OCI-LY3 (cell line): ENCODE data around the gene SLC25A45.

Experiments
- H2AFZ ChIP-seq: fragments of 200-600, 300-600 bp; shearing (Covaris generic); 2 replicates; pipeline ENCODE4 v1.6.0; 2014; ENCODE audit warnings: antibody characterized with exemption, low read depth, low read length
- H3K27ac ChIP-seq: fragments of 200-600, 300-600 bp; sonication (generic); 2 replicates; pipeline ENCODE4 v1.5.1; 2014; ENCODE audit warnings: mild to moderate bottlenecking, low read length, moderate library complexity, mixed read lengths
- H3K27me3 ChIP-seq: fragments of 200-600, 300-600 bp; sonication (generic); 2 replicates; pipeline ENCODE4 v1.6.1; 2014; ENCODE audit warnings: low read depth, low read length, mixed read lengths
- H3K36me3 ChIP-seq: fragments of 200-600, 300-600 bp; sonication (generic); replicated peaks from 2 replicates; pipeline ENCODE3; 2014; ENCODE audit warnings: low read depth, low read length, mixed read lengths
- H3K4me1 ChIP-seq: fragments of 300-600, 200-600 bp; sonication (generic); 2 replicates; pipeline ENCODE4 v1.6.1; 2014; ENCODE audit warnings: low read length, mixed read lengths
- H3K4me2 ChIP-seq: fragments of 200-600, 300-600 bp; sonication (generic); 2 replicates; pipeline ENCODE4 v1.6.1; 2014; ENCODE audit warnings: low read length, mixed read lengths
- H3K4me3 ChIP-seq: fragments of 300-600, 200-600 bp; sonication (generic); 2 replicates; pipeline ENCODE4 v1.5.1; 2014; ENCODE audit warnings: antibody characterized with exemption, mild to moderate bottlenecking, low read length, moderate library complexity
- H3K79me2 ChIP-seq: fragments of 300-600, 200-600 bp; shearing (Covaris generic); 2 replicates; pipeline ENCODE4 v1.6.1; 2014; ENCODE audit warnings: mild to moderate bottlenecking, low read length, mixed read lengths
- H3K9ac ChIP-seq: fragments of 300-600, 200-600 bp; shearing (Covaris generic); 2 replicates; pipeline ENCODE4 v1.6.0; 2014; ENCODE audit warnings: mild to moderate bottlenecking, low read length, moderate library complexity
- H3K9me3 ChIP-seq: fragments of 200-600, 300-600 bp; shearing (Covaris generic); 2 replicates; pipeline ENCODE4 v1.6.1; 2014; ENCODE audit warnings: low read length, mixed read lengths; ENCODE audit not compliant: insufficient read depth
- H4K20me1 ChIP-seq: fragments of 200-600, 300-600 bp; sonication (generic); 2 replicates; pipeline ENCODE4 v1.6.1; 2016; ENCODE audit warnings: low read length, mixed read lengths; ENCODE audit not compliant: insufficient read depth
- CTCF ChIP-seq: fragments of 200-600, 300-600 bp; sonication (generic); IDR thresholded peaks from 2 replicates; pipeline ENCODE4 v1.5.1; 2014; ENCODE audit warnings: antibody characterized with exemption, low read length, low read depth
- EZH2phosphoT487 ChIP-seq: fragments of 200-600 bp; shearing (Covaris generic); IDR thresholded peaks from 2 replicates; pipeline ENCODE4 v1.6.1; 2018; ENCODE audit warnings: antibody characterized with exemption, mixed run types, low read depth

The SLC25A45 gene

DNA sequence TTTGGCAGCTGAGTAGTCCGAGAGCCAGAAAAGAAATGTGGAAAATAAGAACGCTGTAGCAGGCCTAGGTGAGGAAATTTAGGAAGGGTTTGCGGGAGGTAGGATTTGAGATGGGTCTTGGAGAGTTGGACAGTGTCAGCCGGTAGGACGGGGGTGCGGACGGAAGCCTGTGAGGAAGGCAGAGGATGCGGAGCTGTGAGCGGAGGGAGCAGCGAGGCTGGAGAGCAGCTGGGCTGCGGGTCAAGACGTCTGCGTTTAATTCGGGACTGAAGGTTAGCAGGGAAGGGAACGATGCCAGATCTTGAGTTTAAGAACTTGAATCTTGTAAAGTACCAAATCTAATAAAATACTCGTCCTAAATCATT, 28.6 kb downstream of the SLC25A45 start:
- H3K36me3 ChIP-seq: peaks cover 26% of the 10 kb centered on the region
- peak overlapping the region; percentile 45; the same call in 1 of the 2 replicates for H3K9ac ChIP-seq
- H4K20me1 ChIP-seq: no peaks in the 10 kb centered on the region
- peak overlapping the region; percentile 79 for H3K4me3 ChIP-seq
- H2AFZ ChIP-seq: no peak overlapping the region
- no peaks in the 10 kb centered on the region for H3K9me3 ChIP-seq
- H3K79me2 ChIP-seq: no peaks in the 10 kb centered on the region
- peaks cover 11% of the 10 kb centered on the region for H3K4me1 ChIP-seq
- H3K27ac ChIP-seq: no peak overlapping the region
- peaks cover 10% of the 10 kb centered on the region; the same call in 1 of the 2 replicates for H3K27me3 ChIP-seq
- H3K4me2 ChIP-seq: peak overlapping the region; percentile 95
- TF ChIP-seq CTCF: no peak
- TF ChIP-seq EZH2phosphoT487: no peak

GRCh38 chr11:65353376-65353775, 29.1 kb downstream of the SLC25A45 start:
- no peak overlapping the region for H3K4me3 ChIP-seq
- TF ChIP-seq EZH2phosphoT487: no peak
- TF ChIP-seq CTCF: no peak
- H3K9ac ChIP-seq: no peak overlapping the region
- peaks cover 11% of the 10 kb centered on the region for H3K4me1 ChIP-seq
- no peaks in the 10 kb centered on the region for H4K20me1 ChIP-seq
- H2AFZ ChIP-seq: no peak overlapping the region
- no peaks in the 10 kb centered on the region for H3K79me2 ChIP-seq
- H3K27ac ChIP-seq: no peak overlapping the region
- H3K4me2 ChIP-seq: no peak overlapping the region
- H3K27me3 ChIP-seq: peaks cover 10% of the 10 kb centered on the region; the same call in 1 of the 2 replicates
- peaks cover 31% of the 10 kb centered on the region for H3K36me3 ChIP-seq
- H3K9me3 ChIP-seq: no peaks in the 10 kb centered on the region

DNA sequence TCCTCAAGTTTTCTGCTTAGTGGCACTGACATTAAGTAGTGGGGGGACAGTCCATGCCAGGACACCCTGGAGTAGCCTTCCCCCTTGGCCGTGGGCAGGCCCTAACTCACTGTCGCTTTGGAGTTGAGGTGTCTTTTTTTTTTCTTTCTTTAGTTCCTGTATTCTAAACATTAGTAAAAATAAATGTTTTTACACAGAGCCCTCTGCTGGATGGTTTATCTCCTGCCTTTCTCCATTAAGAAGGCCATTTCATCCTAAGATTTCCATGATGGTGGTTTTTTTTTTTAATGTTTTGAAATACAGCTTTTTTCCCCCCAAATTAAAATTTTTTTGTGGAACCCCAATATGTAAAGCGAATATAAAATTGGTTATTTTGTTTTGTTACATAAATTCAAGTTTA, 29.7 kb downstream of the SLC25A45 start:
- peaks cover 34% of the 10 kb centered on the region for H3K36me3 ChIP-seq
- TF ChIP-seq CTCF (peak; percentile 43), EZH2phosphoT487 (no peak)
- H3K9ac ChIP-seq: no peak overlapping the region
- no peaks in the 10 kb centered on the region for H3K79me2 ChIP-seq
- no peak overlapping the region for H3K4me2 ChIP-seq
- no peaks in the 10 kb centered on the region for H4K20me1 ChIP-seq
- no peak overlapping the region for H2AFZ ChIP-seq
- H3K4me1 ChIP-seq: peaks cover 11% of the 10 kb centered on the region
- H3K9me3 ChIP-seq: no peaks in the 10 kb centered on the region
- no peak overlapping the region for H3K4me3 ChIP-seq
- H3K27ac ChIP-seq: no peak overlapping the region
- H3K27me3 ChIP-seq: peaks cover 10% of the 10 kb centered on the region; the same call in 1 of the 2 replicates

DNA sequence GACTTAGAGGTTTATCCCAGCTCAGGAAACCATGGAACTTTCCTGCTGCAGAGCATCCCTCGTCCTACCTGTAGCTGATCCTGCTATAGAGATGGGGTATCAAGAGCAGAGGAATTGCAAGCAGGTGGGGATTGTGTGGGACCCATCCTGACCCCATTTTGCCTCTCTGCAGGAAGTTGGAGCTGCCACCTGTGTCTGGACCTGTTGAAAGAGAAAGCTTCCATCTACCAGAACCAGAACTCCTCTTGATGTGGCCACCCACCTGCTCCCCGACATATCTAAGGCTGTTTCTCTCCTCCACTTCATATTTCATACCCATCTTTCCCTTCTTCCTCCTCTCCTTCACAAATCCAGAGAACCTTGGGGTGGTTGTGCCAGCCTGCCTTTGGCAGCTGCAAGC, 30.9 kb downstream of the SLC25A45 start:
- peaks cover 37% of the 10 kb centered on the region for H3K36me3 ChIP-seq

More for the DNA sequence above, 30.9 kb downstream of the SLC25A45 start:
- Histone ChIP-seq H3K4me1 (peaks cover 11% of the 10 kb centered on the region), H3K79me2 (no peaks in the 10 kb centered on the region), H3K9ac (no peak overlapping the region), H3K4me3 (no peak overlapping the region), H3K27me3 (0 out of 2 replicates have a peak, but pooled peaks cover 2% of the 10 kb centered on the region), H2AFZ (no peak overlapping the region), H3K9me3 (no peaks in the 10 kb centered on the region), H4K20me1 (no peaks in the 10 kb centered on the region), H3K27ac (no peak overlapping the region), H3K4me2 (no peak overlapping the region)
- no peak for TF ChIP-seq EZH2phosphoT487
- no peak for TF ChIP-seq CTCF
